Measurements from ENCODE around the gene DSE.

DSE gene

GRCh38 chr6:116450185-116450710, 79.5 kb downstream of the DSE start:
- DNase-seq, result no peak

DNA sequence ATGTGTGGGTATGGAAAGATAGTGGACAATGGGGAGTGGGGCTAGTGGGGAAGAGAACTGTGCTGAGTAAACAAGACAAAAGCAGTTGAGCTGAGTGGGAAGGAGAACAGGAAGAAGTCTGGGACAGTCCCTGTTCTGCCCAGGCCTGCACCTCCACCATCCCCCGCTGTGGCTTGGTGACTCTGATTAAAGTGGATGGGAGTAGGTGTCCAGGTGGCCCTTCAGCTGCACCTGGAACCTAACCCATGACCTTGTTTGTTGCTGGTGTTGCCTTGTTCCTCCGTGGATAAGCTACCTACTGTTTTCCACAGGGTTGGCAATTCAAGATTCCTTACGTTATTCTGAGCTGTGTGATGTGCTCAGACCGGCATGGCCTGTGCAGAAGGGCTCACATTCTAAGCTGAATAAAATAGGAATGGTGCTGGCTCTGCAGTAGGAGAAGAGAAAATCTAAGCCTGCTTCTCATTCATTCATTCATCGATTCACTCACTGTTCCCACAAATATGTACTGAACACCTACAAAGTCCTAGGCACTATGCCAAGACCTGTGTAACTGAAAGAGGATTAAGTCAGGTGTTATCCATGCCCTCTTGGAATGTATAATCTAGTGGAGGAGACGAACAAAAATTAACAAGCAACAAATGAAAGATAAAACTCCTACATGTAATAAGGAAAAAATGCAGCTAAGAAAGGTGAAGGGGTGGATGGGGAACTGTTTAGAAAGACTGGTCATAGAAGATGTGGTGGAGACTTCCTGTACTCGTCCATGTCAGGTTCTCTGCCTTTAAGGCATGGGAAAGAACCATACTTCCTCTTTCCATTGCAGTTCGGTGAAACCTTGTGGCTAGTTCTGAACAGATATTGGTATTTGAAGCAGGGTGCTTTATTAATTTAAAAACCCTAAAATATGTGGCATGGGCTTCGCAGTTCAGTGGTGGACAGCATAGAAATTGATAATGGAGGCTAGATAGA, 80.3 kb downstream of the DSE start:
- DNase-seq, result no peak

- DNase-seq, result no peak
Measured at GRCh38 chr6:116451916-116452315, 81.2 kb downstream of the DSE start.

- no peak for DNase-seq
Measured at GRCh38 chr6:116452531-116452930, 81.8 kb downstream of the DSE start.

GRCh38 chr6:116456106-116456505, 85.4 kb downstream of the DSE start:
- no peak for DNase-seq

- no peak for DNase-seq
Measured at GRCh38 chr6:116456927-116457326, 86.2 kb downstream of the DSE start.

- DNase-seq, result no peak
Measured at GRCh38 chr6:116458264-116458663, 87.5 kb downstream of the DSE start.

DNA sequence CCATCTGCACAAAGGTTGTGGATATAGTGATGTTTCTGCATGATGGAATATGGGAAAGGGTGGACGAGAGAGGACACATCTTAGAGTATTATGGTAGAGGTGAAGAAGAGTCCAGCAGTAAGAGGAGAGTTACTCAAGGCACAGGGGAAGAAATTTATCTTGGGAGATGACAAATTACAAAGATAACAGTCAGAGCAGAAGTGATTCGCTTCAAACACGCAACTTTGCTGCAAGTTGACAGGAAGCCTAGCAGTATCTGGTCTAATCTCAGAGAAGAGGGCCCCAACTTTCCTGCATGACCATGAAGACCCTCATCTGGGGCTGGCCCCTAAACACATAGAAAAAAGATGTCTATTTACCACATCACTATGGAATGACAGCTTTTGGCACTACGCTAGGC, 89.2 kb downstream of the DSE start:
- no peak for DNase-seq

- no peak for DNase-seq
Measured at GRCh38 chr6:116461331-116461931, 90.7 kb downstream of the DSE start, which contains the start of gene CALHM6. Gene CALHM6 (plus strand): TSS chr6:116461375. CDS start chr6:116461930, 555 bp downstream.

DNA sequence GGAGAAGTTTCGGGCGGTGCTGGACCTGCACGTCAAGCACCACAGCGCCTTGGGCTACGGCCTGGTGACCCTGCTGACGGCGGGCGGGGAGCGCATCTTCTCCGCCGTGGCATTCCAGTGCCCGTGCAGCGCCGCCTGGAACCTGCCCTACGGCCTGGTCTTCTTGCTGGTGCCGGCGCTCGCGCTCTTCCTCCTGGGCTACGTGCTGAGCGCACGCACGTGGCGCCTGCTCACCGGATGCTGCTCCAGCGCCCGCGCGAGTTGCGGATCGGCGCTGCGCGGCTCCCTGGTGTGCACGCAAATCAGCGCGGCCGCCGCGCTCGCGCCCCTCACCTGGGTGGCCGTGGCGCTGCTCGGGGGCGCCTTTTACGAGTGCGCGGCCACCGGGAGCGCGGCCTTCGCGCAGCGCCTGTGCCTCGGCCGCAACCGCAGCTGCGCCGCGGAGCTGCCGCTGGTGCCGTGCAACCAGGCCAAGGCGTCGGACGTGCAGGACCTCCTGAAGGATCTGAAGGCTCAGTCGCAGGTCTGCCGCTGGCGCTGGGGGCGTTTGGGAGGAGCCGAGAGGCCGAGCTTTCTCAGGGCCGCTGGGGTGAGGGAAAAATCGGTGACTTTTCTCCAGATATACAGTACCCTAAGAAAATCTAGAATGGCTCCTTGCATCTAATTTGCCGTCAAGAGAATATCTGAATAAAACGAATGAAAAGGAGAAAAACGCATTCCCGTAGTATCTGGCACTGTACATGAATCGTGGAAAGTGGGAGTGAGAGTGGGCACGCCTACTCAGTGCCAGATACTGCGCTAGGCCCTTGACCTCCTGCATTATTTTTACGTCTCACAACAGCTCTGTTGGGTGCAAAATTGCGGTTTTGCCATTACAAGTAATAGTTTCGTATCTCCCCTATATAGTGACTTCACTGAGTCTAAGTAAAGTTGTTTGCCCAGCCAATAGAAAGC, 91.5 kb downstream of the DSE start:
- DNase-seq, result peak; percentile 69

DNA sequence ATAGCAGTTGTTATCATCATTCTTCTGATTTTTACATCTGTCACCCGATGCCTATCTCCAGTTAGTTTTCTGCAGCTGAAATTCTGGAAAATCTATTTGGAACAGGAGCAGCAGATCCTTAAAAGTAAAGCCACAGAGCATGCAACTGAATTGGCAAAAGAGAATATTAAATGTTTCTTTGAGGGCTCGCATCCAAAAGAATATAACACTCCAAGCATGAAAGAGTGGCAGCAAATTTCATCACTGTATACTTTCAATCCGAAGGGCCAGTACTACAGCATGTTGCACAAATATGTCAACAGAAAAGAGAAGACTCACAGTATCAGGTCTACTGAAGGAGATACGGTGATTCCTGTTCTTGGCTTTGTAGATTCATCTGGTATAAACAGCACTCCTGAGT, 92.6 kb downstream of the DSE start:
- DNase-seq, result no peak

DNA sequence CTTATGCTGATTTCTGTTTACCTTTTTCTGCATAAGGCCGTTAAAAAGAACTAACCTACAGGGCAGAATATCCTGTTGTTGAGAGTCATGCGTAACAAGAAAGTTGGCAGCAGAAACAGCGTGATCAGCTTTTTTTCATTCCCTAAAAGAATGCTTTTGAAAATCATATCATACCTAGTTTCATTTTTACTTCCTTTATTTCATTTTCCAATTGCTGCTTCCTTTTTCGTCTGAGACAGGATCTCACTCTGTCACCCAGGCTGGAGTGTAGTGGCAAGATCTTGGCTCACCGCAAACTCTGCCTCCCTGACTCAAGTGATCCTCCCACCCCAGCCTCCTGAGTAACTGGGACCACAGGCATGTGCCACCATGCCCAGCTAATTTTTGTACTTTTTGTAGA, 94.5 kb downstream of the DSE start:
- DNase-seq, result no peak

DNA sequence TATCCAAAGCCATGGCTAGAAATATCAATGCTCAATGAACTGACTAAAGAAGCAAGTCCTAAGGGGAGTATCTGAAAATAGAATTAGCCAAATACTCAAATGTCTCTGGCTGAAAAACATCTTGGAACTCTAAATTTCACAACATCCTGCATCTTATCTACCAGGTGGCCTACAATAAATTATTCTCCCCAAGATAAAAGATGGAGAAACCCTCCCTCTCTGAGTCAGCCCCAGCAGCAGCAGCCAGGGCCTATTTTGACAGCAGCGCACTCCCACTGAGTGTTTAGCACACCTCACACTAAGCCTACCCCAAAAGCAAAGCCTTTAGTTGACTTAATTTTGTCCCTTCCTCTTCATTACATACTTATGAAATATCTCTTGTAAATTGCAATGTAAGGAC, 96.3 kb downstream of the DSE start:
- DNase-seq, result no peak

DNA sequence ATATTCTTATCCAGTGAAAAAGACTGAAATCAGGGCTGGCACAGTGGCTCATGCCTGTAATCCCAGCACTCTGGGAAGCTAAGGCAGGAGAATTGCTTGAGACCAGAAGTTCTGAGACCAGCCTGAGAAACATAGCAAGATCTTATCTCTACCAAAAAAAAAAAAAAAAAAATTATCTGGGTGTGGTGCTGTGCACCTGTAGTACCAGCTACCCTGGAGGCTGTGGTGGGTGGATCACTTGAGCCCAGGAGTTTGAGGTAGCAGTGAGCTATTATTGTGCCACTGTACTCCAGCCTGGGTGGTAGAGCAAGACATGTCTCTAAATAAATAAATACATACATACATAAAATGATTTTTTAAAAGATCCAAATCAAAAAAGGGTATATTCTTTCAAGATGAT, 96.8 kb downstream of the DSE start:
- no peak for DNase-seq

GRCh38 chr6:116468293-116468692, 97.5 kb downstream of the DSE start:
- DNase-seq, result no peak

DNA sequence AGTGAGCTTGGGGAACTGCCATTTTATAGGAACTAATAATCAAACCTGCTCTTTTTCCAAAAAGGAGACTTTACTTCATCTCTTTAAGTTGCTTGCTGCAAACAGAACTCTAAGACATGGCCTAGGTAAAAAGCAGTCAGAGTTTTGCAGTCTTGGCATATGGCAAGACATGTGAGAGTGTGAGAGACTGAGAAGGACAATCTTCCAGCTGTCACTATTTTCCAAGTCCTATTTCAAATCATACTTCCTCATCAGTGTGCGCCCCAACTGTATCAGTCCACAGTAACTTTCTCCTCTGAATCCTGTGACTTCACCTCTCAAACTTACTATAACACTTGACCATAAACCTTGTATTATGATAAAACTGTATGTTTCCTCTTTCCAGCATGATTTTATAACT, 100.8 kb downstream of the DSE start:
- DNase-seq, result no peak

- DNase-seq, result no peak
Measured at GRCh38 chr6:116472706-116473105, 102.0 kb downstream of the DSE start.

DNA sequence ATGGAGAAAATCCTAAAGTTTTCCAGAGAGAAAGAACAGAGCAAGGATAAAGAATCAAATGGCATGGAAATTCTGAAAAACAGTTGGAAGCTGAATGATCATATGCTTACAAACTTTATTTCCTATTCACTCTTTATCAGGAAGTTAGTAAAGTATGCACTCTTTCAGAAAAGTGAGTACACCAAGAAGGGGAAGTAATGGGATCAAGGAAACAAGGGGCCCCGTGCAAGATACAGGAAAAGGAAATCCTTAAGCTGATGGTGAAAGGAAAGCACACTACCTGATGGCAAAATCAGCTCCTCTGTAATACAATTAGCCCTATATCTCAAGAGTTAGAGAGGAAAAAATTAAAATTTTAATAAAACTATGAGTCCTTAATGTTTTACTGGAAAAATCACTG, 104.4 kb downstream of the DSE start:
- DNase-seq, result no peak

DNA sequence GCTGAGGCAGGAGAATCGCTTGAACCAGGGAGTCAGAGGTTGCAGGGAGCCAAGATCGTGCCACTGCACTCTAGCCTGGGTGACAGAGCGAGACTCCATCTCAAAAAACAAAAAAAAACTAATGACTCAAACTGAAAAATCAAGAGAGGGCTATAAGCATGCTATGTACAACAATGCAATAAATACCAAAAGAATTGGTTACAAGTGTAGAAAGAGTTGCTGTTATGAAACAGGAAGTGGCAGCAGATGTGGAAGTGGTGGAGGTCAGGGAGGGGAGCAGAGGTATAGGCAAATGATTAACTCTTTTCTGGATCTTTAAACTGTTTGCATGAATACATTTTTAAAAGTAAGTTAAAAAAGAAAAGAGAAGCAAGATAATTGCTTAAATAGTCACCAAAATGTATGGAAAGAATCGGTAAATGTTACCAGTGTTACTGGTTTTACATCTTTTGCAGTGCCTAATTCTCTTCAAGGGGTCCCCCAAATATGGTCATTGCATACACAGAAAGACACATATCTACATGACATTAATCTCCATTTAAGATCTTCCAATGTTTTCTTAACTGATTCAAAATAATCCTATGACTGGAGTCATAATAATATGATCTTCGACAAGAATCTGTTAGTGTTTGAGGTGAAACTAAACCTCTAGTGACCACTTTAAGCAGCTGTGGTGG, 105.4 kb downstream of the DSE start:
- DNase-seq, result no peak

DNA sequence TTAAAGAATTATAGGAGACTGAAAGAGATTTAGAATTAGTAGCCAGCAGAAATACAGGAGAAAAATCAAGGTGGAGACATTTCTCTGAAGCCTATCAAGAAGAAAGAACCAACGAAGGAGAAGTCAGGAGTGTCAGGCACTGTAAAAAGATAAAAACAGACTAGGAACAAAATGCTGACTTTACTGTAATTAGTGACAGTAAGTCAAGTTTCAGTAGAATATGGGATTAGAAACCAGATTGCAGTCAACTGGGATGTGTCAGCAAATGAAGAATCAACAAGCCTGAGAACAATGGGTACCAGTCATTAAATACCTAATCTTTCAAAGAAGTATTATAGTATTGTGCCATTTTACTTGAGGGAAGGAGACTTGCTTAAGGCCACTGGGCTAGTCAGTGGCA, 112.0 kb downstream of the DSE start:
- no peak for DNase-seq

DNA sequence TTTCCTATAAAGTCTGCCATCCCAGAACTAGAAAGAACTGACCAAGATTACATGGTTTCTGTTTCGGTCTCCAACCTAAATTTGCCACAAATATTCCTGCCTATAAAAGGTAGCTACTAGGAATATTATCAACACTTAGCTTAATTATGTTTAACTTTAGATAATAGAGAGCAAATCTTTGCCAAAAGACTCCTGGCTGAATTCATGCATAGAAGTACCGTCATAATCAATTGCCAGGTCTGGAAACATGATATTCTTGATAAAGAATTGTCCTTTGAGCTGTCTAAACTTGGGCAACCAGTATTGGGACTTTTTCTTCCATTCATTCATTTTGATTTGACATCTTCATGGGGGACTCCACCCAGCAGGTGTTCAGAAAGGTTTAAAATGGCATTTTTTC, 112.9 kb downstream of the DSE start:
- DNase-seq, result no peak

GRCh38 chr6:116485559-116486184, 114.9 kb downstream of the DSE start:
- no peak for DNase-seq

Data from femur (tissue), 1 donor.